ENCODE measurements around the gene GPX4. TPM values are rescaled to one million over a fixed set of nuclear protein-coding genes. Genes with fewer than 3 reads are reported as not detected.

The GPX4 gene
- polyA plus RNA-seq, 1 donor from 2014 or later, result 713 TPM

DNA sequence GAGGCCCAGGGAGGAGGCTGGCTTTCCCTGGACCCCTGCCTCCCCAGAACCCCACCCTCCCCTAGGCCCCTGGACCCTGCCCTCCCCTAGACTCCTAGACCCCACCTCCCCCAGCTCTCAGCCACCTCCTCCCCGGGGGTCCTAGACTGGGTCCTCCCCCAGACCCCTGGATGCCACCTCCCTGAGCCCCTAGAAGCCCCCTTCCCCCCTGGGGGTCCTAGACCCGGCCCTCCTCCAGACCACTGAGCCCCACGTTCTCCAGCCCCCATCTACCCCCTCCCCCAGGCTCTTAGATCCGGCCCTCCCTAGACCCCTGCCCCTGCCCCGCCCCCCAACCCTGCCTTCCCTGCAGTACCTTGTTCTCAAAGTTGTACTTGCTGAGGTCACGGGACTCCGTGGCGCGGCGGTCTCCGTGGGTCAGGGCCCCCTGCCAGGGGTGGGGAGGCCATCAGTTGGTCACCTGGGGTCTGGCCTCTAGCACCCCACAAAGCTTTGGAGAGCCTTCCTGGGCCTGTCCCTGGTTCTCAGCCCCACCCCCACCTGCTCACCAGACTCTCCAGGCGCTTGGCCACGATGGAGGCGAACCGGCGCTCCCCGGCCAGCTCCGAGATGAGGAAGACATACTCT is 8.0 kb downstream of the GPX4 start:
- Histone ChIP-seq H3K9me3 (ENCODE audit: low read length) (no peaks in the 10 kb centered on the region), H2AFZ (ENCODE audit: low read depth, low read length) (no peak overlapping the region), H3K9ac (ENCODE audit: low read length) (no peak overlapping the region), H3K36me3 (ENCODE audit: insufficient read depth, low read length) (no peaks in the 10 kb centered on the region), H3K4me2 (ENCODE audit: low read length) (no peak overlapping the region), H3K27me3 (ENCODE audit: insufficient read depth, low read depth, low read length) (no peaks in the 10 kb centered on the region), H4K20me1 (ENCODE audit: insufficient read depth) (no peaks in the 10 kb centered on the region), H3K4me3 (ENCODE audit: low read length) (no peak overlapping the region), H3K9me2 (ENCODE audit: insufficient read depth, low read length) (no peaks in the 10 kb centered on the region), H3K79me2 (replicated peaks; ENCODE audit: insufficient read depth, low read length) (no peaks in the 10 kb centered on the region), H3K27ac (ENCODE audit: low read length) (no peak overlapping the region), H3F3A (ENCODE audit: insufficient read depth, low read length, poor library complexity, severe bottlenecking) (no peaks in the 10 kb centered on the region)
- TF ChIP-seq EP300 (conservative IDR thresholded peaks at IDR 0.05; ENCODE audit: poor library complexity, severe bottlenecking) (no peak), SMC3 (conservative IDR thresholded peaks at IDR 0.05; ENCODE audit: poor library complexity) (no peak), EZH2 (IDR thresholded peaks at IDR 0.05; ENCODE audit: borderline replicate concordance, insufficient read depth, low read length, poor library complexity, severe bottlenecking) (no peak), MXI1 (conservative IDR thresholded peaks at IDR 0.05; ENCODE audit: poor library complexity, severe bottlenecking) (no peak), TAF1 (IDR thresholded peaks at IDR 0.05; ENCODE audit: low read depth) (no peak), POLR2AphosphoS5 (IDR thresholded peaks at IDR 0.05) (no peak), RAD21 (conservative IDR thresholded peaks at IDR 0.05) (no peak)
- TF ChIP-seq, protein P1, sequence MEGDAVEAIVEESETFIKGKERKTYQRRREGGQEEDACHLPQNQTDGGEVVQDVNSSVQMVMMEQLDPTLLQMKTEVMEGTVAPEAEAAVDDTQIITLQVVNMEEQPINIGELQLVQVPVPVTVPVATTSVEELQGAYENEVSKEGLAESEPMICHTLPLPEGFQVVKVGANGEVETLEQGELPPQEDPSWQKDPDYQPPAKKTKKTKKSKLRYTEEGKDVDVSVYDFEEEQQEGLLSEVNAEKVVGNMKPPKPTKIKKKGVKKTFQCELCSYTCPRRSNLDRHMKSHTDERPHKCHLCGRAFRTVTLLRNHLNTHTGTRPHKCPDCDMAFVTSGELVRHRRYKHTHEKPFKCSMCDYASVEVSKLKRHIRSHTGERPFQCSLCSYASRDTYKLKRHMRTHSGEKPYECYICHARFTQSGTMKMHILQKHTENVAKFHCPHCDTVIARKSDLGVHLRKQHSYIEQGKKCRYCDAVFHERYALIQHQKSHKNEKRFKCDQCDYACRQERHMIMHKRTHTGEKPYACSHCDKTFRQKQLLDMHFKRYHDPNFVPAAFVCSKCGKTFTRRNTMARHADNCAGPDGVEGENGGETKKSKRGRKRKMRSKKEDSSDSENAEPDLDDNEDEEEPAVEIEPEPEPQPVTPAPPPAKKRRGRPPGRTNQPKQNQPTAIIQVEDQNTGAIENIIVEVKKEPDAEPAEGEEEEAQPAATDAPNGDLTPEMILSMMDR (IDR thresholded peaks at IDR 0.05; ENCODE audit: poor library complexity, severe bottlenecking), result no peak
- TF ChIP-seq, protein P2, sequence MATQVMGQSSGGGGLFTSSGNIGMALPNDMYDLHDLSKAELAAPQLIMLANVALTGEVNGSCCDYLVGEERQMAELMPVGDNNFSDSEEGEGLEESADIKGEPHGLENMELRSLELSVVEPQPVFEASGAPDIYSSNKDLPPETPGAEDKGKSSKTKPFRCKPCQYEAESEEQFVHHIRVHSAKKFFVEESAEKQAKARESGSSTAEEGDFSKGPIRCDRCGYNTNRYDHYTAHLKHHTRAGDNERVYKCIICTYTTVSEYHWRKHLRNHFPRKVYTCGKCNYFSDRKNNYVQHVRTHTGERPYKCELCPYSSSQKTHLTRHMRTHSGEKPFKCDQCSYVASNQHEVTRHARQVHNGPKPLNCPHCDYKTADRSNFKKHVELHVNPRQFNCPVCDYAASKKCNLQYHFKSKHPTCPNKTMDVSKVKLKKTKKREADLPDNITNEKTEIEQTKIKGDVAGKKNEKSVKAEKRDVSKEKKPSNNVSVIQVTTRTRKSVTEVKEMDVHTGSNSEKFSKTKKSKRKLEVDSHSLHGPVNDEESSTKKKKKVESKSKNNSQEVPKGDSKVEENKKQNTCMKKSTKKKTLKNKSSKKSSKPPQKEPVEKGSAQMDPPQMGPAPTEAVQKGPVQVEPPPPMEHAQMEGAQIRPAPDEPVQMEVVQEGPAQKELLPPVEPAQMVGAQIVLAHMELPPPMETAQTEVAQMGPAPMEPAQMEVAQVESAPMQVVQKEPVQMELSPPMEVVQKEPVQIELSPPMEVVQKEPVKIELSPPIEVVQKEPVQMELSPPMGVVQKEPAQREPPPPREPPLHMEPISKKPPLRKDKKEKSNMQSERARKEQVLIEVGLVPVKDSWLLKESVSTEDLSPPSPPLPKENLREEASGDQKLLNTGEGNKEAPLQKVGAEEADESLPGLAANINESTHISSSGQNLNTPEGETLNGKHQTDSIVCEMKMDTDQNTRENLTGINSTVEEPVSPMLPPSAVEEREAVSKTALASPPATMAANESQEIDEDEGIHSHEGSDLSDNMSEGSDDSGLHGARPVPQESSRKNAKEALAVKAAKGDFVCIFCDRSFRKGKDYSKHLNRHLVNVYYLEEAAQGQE (IDR thresholded peaks at IDR 0.05; ENCODE audit: borderline replicate concordance), result no peak

DNA sequence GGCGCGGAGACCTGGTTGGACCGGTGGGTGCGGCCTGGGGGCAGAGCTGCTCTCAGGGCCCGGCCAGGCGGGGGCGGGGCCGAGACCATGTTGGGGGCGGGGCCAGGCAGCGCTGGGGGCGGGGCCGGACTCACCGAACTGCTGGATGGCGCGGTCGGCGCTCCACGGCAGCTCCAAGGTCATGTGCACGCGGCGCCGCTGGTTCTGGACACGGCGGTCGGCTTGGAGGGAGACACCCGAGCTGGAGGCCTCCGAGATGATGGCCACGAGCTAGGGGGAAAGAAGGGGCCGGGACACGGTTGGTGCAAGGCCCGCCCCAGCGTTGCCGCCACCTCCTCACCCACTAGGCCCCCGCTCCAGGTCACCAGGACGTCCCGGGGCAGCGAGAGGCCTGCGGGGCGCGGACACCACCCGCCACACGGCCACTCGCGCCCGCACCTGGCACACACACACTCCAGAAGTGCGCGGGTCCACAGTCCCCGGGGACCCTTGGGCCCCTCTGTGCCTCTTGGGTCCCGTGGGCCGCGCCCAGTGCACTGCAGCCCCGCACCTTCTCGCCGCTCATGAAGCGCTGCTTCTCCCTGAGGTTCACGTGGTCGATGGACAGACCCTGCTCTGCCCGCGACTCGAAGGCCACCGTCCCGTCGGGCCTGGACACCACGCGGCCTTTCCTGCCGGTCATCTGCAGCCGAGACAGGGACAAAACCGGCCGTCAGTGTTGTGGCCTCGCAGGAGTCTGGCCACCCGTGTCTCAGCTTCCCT is 8.7 kb downstream of the GPX4 start:
- no peak overlapping the region for H3K4me2 ChIP-seq (ENCODE audit: low read length)
- H3K9ac ChIP-seq (ENCODE audit: low read length), result no peak overlapping the region

More for the DNA sequence above, 8.7 kb downstream of the GPX4 start:
- Histone ChIP-seq H3K36me3 (ENCODE audit: insufficient read depth, low read length) (no peaks in the 10 kb centered on the region), H3K4me3 (ENCODE audit: low read length) (no peak overlapping the region), H3F3A (ENCODE audit: insufficient read depth, low read length, poor library complexity, severe bottlenecking) (no peaks in the 10 kb centered on the region), H4K20me1 (ENCODE audit: insufficient read depth) (no peaks in the 10 kb centered on the region), H3K79me2 (replicated peaks; ENCODE audit: insufficient read depth, low read length) (no peaks in the 10 kb centered on the region), H3K9me3 (ENCODE audit: low read length) (no peaks in the 10 kb centered on the region), H3K27ac (ENCODE audit: low read length) (no peak overlapping the region), H3K9me2 (ENCODE audit: insufficient read depth, low read length) (no peaks in the 10 kb centered on the region), H2AFZ (ENCODE audit: low read depth, low read length) (no peak overlapping the region), H3K27me3 (ENCODE audit: insufficient read depth, low read depth, low read length) (no peaks in the 10 kb centered on the region)
- TF ChIP-seq EP300 (conservative IDR thresholded peaks at IDR 0.05; ENCODE audit: poor library complexity, severe bottlenecking) (no peak), TAF1 (IDR thresholded peaks at IDR 0.05; ENCODE audit: low read depth) (no peak), POLR2AphosphoS5 (IDR thresholded peaks at IDR 0.05) (no peak)
